Measurements from ENCODE around the gene SMIM1. TPM values are rescaled to one million over a fixed set of nuclear protein-coding genes. Genes with fewer than 3 reads are reported as not detected.

Gene SMIM1
- total and polyA plus RNA-seq, 2 donors, result 7.7 TPM; not detected in 1

DNA sequence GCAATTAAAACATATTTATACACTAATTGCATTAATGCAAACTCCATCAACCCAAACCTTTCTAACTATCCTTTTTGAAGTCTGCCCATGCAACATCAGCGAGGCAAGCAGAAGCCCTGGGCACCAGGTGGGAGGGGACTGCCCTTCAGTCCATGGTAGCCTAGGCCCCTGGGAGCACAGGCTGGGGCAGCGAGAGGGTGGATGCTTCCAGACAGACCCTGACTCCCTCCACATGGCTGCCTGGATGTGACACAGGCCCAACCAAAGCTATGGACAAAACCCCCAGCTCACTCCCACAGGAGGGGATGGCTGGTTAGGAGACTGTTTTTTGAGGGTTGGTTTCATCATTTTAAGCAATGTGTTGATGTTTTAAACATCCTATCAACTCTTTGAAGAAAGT lies 41.5 kb downstream of the SMIM1 start:
- WGBS, result 92% methylated on average over 2 of the region's 2 CpGs
- Histone ChIP-seq H3K4me3 (ENCODE audit: low read depth, low read length) (no peak overlapping the region), H3K4me1 (ENCODE audit: insufficient read depth) (no peaks in the 10 kb centered on the region), H3K27ac (ENCODE audit: low read depth) (no peak overlapping the region), H3K36me3 (ENCODE audit: insufficient read depth) (peaks cover 2% of the 10 kb centered on the region)
- DNase-seq (ENCODE audit: extremely low spot score), result no peak

GRCh38 chr1:3814771-3815561 lies 42.4 kb downstream of the SMIM1 start:
- Histone ChIP-seq H3K27ac (ENCODE audit: low read depth) (no peak overlapping the region), H3K4me1 (ENCODE audit: insufficient read depth) (no peaks in the 10 kb centered on the region), H3K36me3 (ENCODE audit: insufficient read depth) (peaks cover 2% of the 10 kb centered on the region), H3K4me3 (ENCODE audit: low read depth, low read length) (no peak overlapping the region)
- DNase-seq (ENCODE audit: extremely low spot score), result no peak
- WGBS, result 91% methylated on average over 42 of the region's 42 CpGs

DNA sequence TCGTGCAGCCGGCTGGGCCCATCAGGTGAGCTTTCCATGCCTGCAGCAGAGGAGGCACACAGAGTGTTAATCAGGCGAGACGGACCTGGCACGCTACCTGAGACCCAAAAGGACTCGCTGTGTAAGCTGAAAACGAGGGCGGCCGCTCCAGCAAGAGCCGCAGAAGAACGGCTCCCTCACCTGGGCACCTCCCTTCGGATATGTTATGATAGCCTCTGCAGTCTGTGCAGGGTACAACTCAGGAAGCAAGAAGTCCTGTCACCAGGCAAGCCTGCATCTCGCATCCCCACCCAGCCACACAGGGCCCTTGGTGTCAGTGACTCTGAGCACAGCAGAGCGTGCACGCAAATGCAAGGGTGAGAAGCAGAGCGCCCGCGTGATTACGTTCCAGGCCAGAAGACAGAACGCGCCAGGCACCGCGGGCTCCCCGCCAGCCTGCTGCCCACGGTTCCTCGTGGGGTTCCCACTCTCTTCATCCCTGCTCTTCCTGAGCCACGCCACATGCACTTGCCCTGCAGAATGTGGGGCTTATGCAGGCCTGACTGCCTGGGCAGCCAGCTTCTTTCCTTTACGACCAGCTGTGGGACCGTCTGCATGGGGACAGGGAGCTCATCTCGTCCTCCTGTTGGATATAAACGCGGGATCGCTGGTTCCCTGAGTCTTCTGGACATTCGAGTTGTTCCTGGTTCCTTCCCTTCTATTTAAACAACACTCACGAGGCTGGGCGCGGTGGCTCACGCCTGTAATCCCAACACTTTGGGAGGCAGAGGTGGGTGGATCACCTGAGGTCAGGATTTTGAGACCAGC lies 44.0 kb downstream of the SMIM1 start:
- H3K4me3 ChIP-seq (ENCODE audit: low read depth, low read length), result no peak overlapping the region
- H3K4me1 ChIP-seq (ENCODE audit: insufficient read depth), result no peaks in the 10 kb centered on the region
- 91% methylated on average over 38 of the region's 38 CpGs for WGBS
- peaks cover 2% of the 10 kb centered on the region for H3K36me3 ChIP-seq (ENCODE audit: insufficient read depth)
- H3K27ac ChIP-seq (ENCODE audit: low read depth), result no peak overlapping the region
- DNase-seq (ENCODE audit: extremely low spot score), result no peak

GRCh38 chr1:3817138-3817740 lies 44.7 kb downstream of the SMIM1 start:
- WGBS, result 94% methylated on average over 17 of the region's 17 CpGs
- DNase-seq (ENCODE audit: extremely low spot score), result no peak

DNA sequence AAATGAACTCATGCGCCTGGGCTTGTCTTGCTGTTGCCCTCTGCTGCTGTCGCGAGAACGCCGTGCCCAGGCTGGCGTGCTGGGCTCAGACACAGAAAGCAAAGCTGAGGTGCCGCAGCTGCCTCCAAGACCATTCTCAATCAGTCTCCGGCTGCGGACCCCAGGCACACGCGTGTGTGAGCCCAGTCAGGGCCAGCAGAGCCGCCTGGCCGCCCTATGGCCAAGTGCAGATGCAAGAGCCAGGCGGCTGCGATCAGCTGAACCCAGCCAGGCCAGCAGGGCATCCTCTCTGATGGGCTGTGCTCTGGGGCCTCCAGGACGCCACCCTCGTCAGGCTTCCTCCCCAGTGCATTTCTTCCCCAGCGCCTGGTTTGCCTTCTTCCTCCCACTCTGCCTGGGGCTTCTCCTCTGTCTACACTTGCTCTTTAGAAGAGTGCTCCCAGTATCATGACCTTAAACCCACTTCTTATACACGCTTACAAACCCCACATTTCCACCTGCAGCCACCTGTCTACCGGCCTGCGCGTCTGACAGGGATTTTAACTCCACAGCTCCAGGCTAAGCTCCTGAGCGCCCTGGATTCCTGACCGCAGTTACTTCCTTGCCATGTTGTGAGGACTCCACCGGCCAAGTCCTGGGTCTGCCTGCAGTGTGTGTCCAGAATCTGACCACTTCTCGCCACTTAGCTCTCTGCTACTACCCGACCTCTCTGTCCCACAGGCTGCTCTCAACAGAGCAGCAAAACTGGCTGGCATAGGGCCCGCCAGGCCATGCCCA lies 45.5 kb downstream of the SMIM1 start:
- H3K27ac ChIP-seq (ENCODE audit: low read depth), result no peak overlapping the region
- WGBS, result 91% methylated on average over 28 of the region's 28 CpGs
- no peak overlapping the region for H3K4me3 ChIP-seq (ENCODE audit: low read depth, low read length)
- H3K4me1 ChIP-seq (ENCODE audit: insufficient read depth), result no peaks in the 10 kb centered on the region
- H3K36me3 ChIP-seq (ENCODE audit: insufficient read depth), result peaks cover 2% of the 10 kb centered on the region
- no peak for DNase-seq (ENCODE audit: extremely low spot score)

More at GRCh38 chr1:3817138-3817740, 44.7 kb downstream of the SMIM1 start:
- Histone ChIP-seq H3K4me1 (ENCODE audit: insufficient read depth) (no peaks in the 10 kb centered on the region), H3K27ac (ENCODE audit: low read depth) (no peak overlapping the region), H3K36me3 (ENCODE audit: insufficient read depth) (peaks cover 2% of the 10 kb centered on the region), H3K4me3 (ENCODE audit: low read depth, low read length) (no peak overlapping the region)

GRCh38 chr1:3819771-3820200 lies 47.2 kb downstream of the SMIM1 start:
- no peak overlapping the region for H3K27ac ChIP-seq (ENCODE audit: low read depth)
- no peak for DNase-seq (ENCODE audit: extremely low spot score)
- WGBS, result 69% methylated on average over 10 of the region's 10 CpGs
- no peak overlapping the region for H3K4me3 ChIP-seq (ENCODE audit: low read depth, low read length)
- no peaks in the 10 kb centered on the region for H3K4me1 ChIP-seq (ENCODE audit: insufficient read depth)
- H3K36me3 ChIP-seq (ENCODE audit: insufficient read depth), result peaks cover under 1% of the 10 kb centered on the region

DNA sequence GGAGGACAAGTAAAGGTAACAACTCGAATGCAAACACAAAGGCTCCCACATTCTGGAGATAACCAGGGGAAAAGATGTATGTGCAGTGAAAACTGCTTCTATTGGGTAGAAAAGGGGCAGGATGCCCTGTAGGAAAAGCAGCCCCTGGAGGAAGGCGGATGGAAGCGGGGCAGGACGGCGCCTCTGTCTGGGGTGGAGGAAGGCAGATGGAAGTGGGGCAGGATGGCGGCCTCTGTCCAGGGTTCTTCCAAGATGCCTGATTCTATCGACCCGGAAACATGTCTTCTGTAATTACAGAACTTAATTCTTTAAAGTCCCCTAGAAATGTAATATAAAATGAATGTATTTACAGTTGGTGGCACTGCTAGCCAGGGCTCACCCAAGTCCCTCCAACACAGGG lies 47.8 kb downstream of the SMIM1 start:
- H3K36me3 ChIP-seq (ENCODE audit: insufficient read depth), result no peaks in the 10 kb centered on the region
- no peak for DNase-seq (ENCODE audit: extremely low spot score)

GRCh38 chr1:3821004-3821403 lies 48.5 kb downstream of the SMIM1 start:
- Histone ChIP-seq H3K4me3 (ENCODE audit: low read depth, low read length) (no peak overlapping the region), H3K27ac (ENCODE audit: low read depth) (no peak overlapping the region), H3K36me3 (ENCODE audit: insufficient read depth) (no peaks in the 10 kb centered on the region), H3K4me1 (ENCODE audit: insufficient read depth) (no peaks in the 10 kb centered on the region)
- DNase-seq (ENCODE audit: extremely low spot score), result no peak
- WGBS, result 89% methylated on average over 6 of the region's 6 CpGs

More for the DNA sequence above, 47.8 kb downstream of the SMIM1 start:
- no peak overlapping the region for H3K27ac ChIP-seq (ENCODE audit: low read depth)
- no peaks in the 10 kb centered on the region for H3K4me1 ChIP-seq (ENCODE audit: insufficient read depth)
- no peak overlapping the region for H3K4me3 ChIP-seq (ENCODE audit: low read depth, low read length)
- WGBS, result 93% methylated on average over 8 of the region's 8 CpGs

DNA sequence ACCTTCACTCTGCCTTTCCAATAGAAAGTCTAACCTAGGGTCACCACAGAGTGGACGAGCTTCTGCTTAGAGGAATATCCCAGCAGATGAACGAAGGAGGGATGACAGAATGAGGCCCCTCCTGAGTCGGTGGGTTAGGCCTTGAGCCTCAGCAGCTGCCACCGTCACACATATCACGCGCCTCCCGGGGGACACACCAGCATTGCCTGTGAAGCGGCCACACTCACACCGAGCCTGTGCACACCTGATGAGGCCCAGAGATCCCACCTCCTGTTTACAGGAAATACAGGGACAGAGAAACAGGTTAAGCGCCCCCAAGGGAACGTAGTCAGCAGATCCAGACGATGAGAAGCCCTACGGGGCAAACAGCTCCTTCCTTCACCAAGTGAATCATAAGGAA lies 48.9 kb downstream of the SMIM1 start:
- Histone ChIP-seq H3K27ac (ENCODE audit: low read depth) (no peak overlapping the region), H3K36me3 (ENCODE audit: insufficient read depth) (no peaks in the 10 kb centered on the region)

DNA sequence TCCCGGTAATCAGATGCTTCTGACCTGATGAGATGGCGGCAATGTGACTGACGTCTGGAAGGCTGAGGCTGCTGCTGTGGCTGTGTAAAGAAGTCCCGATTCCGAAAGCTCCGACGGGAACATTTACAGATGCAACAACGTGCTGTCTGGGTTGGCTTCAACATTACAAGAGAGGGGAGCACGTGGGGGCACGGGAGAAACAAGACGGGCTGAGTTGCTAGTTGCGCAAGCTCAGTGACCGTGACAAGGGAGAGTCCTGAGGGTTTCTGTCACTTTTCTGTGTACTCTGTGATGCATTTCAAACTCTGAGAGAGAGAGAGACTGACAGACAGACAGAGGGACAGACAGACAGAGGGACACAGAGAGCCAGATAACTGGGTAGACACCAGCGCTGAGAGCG lies 49.4 kb downstream of the SMIM1 start:
- 88% methylated on average over 15 of the region's 15 CpGs for WGBS
- DNase-seq (ENCODE audit: extremely low spot score), result no peak
- Histone ChIP-seq H3K36me3 (ENCODE audit: insufficient read depth) (no peaks in the 10 kb centered on the region), H3K4me1 (ENCODE audit: insufficient read depth) (no peaks in the 10 kb centered on the region), H3K4me3 (ENCODE audit: low read depth, low read length) (no peak overlapping the region), H3K27ac (ENCODE audit: low read depth) (no peak overlapping the region)

More for the DNA sequence above, 48.9 kb downstream of the SMIM1 start:
- 79% methylated on average over 13 of the region's 13 CpGs for WGBS
- no peaks in the 10 kb centered on the region for H3K4me1 ChIP-seq (ENCODE audit: insufficient read depth)
- H3K4me3 ChIP-seq (ENCODE audit: low read depth, low read length), result no peak overlapping the region
- no peak for DNase-seq (ENCODE audit: extremely low spot score)

DNA sequence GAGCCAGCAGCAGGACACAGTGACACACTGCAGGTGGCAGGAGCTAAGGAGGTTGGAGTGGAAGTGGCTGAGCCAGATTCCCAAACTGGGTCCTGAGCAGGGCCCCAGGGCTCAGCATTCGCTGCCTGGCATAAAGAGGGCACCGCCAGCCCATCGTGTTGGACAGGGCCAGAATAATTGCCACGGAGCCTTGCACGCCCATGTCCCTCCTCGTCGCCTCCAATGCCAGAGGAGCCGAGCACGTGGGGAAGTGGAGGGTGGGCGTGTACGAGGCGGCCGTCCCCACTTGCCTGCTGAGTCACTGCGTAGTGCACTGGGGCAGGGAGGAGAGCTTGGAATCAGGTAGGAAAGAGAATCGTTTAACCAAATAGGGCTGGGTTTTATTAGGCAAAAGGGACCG lies 49.9 kb downstream of the SMIM1 start:
- H3K4me1 ChIP-seq (ENCODE audit: insufficient read depth), result no peaks in the 10 kb centered on the region
- H3K27ac ChIP-seq (ENCODE audit: low read depth), result no peak overlapping the region
- no peak overlapping the region for H3K4me3 ChIP-seq (ENCODE audit: low read depth, low read length)
- H3K36me3 ChIP-seq (ENCODE audit: insufficient read depth), result no peaks in the 10 kb centered on the region
- DNase-seq (ENCODE audit: extremely low spot score), result no peak
- 92% methylated on average over 16 of the region's 16 CpGs for WGBS

DNA sequence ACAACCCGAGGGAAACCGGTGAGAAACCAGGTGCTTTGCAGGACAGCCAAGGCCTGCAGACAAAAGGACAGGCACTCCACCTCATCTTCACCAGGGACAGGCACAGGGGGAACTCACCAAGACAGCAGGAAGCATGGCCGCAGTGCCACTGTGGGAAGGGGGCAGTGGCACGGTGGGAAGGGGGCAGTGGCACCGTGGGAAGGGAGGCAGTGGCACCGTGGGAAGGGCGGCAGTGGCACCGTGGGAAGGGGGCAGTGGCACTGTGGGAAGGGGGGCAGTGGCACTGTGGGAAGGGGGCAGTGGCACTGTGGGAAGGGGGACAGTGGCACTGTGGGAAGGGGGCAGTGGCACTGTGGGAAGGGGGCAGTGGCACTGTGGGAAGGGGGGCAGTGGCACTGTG lies 52.1 kb downstream of the SMIM1 start:
- DNase-seq (ENCODE audit: extremely low spot score), result no peak
- Histone ChIP-seq H3K4me3 (ENCODE audit: low read depth, low read length) (no peak overlapping the region), H3K4me1 (ENCODE audit: insufficient read depth) (no peaks in the 10 kb centered on the region), H3K27ac (ENCODE audit: low read depth) (no peak overlapping the region), H3K36me3 (ENCODE audit: insufficient read depth) (peaks cover 1% of the 10 kb centered on the region)
- 94% methylated on average over 8 of the region's 8 CpGs for WGBS

- Histone ChIP-seq H3K4me1 (ENCODE audit: insufficient read depth) (no peaks in the 10 kb centered on the region), H3K27ac (ENCODE audit: low read depth) (no peak overlapping the region), H3K36me3 (ENCODE audit: insufficient read depth) (peaks cover 1% of the 10 kb centered on the region), H3K4me3 (ENCODE audit: low read depth, low read length) (no peak overlapping the region)
- no peak for DNase-seq (ENCODE audit: extremely low spot score)
- 86% methylated on average over 15 of the region's 15 CpGs for WGBS
These were observed 52.8 kb downstream of the SMIM1 start for GRCh38 chr1:3825356-3825755.

All from urinary bladder (tissue), 4 donors.